IPS-20b (cell line): ENCODE data around the gene KAT6B.
"Not testable (repeated sequence)": the region's sequence is repeated elsewhere in the genome, so short reads cannot be mapped to it uniquely, and the experiment has no call there.

Source experiments
- H3K27ac ChIP-seq: one replicate; pipeline ENCODE4 v1.5.1; 2013; ENCODE audit warnings: low read length
- H3K27me3 ChIP-seq: 2 replicates; pipeline ENCODE4 v1.6.1; 2013; ENCODE audit warnings: mild to moderate bottlenecking, low read length, inconsistent platforms; ENCODE audit not compliant: insufficient read depth
- H3K36me3 ChIP-seq: 2 replicates; pipeline ENCODE4 v1.6.1; 2013; ENCODE audit warnings: low read depth, mild to moderate bottlenecking, inconsistent platforms, low read length, moderate library complexity; ENCODE audit not compliant: insufficient read depth
- H3K4me1 ChIP-seq: 2 replicates; pipeline ENCODE4 v1.6.1; 2013; ENCODE audit warnings: mild to moderate bottlenecking, control low read depth, inconsistent platforms, low read length, moderate library complexity; ENCODE audit not compliant: insufficient read depth
- H3K4me3 ChIP-seq: 2 replicates; pipeline ENCODE4 v1.5.1; 2013; ENCODE audit warnings: mild to moderate bottlenecking, low read length, inconsistent platforms
- H3K9ac ChIP-seq: 2 replicates; pipeline ENCODE4 v1.6.1; 2013; ENCODE audit warnings: low read depth, mild to moderate bottlenecking, inconsistent platforms, low read length, moderate library complexity
- H3K9me3 ChIP-seq: 2 replicates; pipeline ENCODE4 v1.6.1; 2013; ENCODE audit warnings: mild to moderate bottlenecking, low read depth, low read length, inconsistent platforms; ENCODE audit not compliant: insufficient read depth

Gene KAT6B

GRCh38 chr10:74912682-74913081 is 86.3 kb downstream of the KAT6B start:
- Histone ChIP-seq H3K9me3 (no peaks in the 10 kb centered on the region), H3K27me3 (no peaks in the 10 kb centered on the region), H3K4me1 (peaks cover 3% of the 10 kb centered on the region; the same call in 1 of the 2 replicates), H3K4me3 (no peak overlapping the region), H3K27ac (no peak overlapping the region), H3K9ac (no peak overlapping the region), H3K36me3 (no peaks in the 10 kb centered on the region)

- Histone ChIP-seq H3K27ac (no peak overlapping the region), H3K27me3 (no peaks in the 10 kb centered on the region), H3K36me3 (no peaks in the 10 kb centered on the region), H3K9ac (no peak overlapping the region), H3K9me3 (no peaks in the 10 kb centered on the region), H3K4me3 (no peak overlapping the region), H3K4me1 (peaks cover 3% of the 10 kb centered on the region; the same call in 1 of the 2 replicates)
Measured at GRCh38 chr10:74913377-74913979, 87.1 kb downstream of the KAT6B start.

- Histone ChIP-seq H3K9ac (no peak overlapping the region), H3K9me3 (peaks cover 5% of the 10 kb centered on the region; the same call in 1 of the 2 replicates), H3K27ac (no peak overlapping the region)
Measured at GRCh38 chr10:74916283-74916682, 89.9 kb downstream of the KAT6B start.

GRCh38 chr10:74917481-74918077 is 91.2 kb downstream of the KAT6B start:
- peaks cover 5% of the 10 kb centered on the region; the same call in 1 of the 2 replicates for H3K9me3 ChIP-seq
- H3K4me3 ChIP-seq: no peak overlapping the region

More at GRCh38 chr10:74916283-74916682, 89.9 kb downstream of the KAT6B start:
- H3K27me3 ChIP-seq: no peaks in the 10 kb centered on the region
- peaks cover 4% of the 10 kb centered on the region; the same call in 1 of the 2 replicates for H3K4me1 ChIP-seq
- no peaks in the 10 kb centered on the region for H3K36me3 ChIP-seq
- H3K4me3 ChIP-seq: no peak overlapping the region

DNA sequence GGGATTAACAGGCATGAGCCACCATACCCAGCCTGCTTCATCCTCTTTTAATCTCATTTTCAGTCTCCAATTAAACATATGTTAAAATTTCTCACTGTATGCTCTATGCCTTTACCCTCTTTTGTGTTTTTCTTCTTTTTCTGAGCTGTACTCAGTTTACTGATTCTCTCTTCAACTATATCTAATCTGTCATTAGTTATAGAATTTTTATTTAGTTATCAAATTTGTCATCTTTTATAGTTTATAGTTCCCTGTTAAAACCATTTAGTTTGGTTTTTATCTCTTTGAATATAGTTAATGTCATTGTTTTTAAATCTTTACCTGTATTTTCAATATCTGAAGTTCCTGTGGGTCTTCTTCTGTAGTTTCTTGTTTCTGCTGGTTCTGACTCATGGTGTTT is 93.3 kb downstream of the KAT6B start:
- no peak overlapping the region for H3K27ac ChIP-seq
- H3K36me3 ChIP-seq: no peaks in the 10 kb centered on the region
- H3K9ac ChIP-seq: no peak overlapping the region
- H3K4me3 ChIP-seq: no peak overlapping the region
- H3K9me3 ChIP-seq: peaks cover 5% of the 10 kb centered on the region; the same call in 1 of the 2 replicates
- H3K4me1 ChIP-seq: peaks cover 36% of the 10 kb centered on the region
- no peaks in the 10 kb centered on the region for H3K27me3 ChIP-seq

More at GRCh38 chr10:74917481-74918077, 91.2 kb downstream of the KAT6B start:
- Histone ChIP-seq H3K27ac (no peak overlapping the region), H3K9ac (no peak overlapping the region), H3K27me3 (no peaks in the 10 kb centered on the region), H3K4me1 (peaks cover 16% of the 10 kb centered on the region), H3K36me3 (no peaks in the 10 kb centered on the region)

- not testable (repeated sequence) for H3K4me3 ChIP-seq, H3K9me3 ChIP-seq, H3K9ac ChIP-seq, H3K36me3 ChIP-seq, H3K27me3 ChIP-seq, H3K27ac ChIP-seq
- H3K4me1 ChIP-seq: peaks cover 36% of the 10 kb centered on the region
Measured at GRCh38 chr10:74921070-74921469, 94.7 kb downstream of the KAT6B start.

DNA sequence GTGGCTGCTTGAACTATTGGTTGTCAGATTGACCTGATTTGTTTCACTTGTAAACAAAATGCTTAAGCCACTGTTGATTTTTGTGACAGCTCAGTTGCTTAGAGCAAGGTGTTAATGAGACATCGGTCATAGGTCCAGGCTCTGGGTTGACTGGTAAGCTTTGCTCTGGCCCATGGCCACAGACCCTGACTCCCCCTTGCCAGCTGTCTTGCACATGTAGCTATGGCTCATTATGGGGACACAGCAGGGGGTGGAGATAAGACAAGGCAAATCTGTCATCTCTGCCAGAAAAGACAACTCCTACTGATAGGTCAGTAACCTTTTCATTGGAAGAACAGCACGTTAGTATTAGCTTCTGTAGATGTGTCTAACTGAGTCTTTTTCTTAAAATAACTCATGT is 95.3 kb downstream of the KAT6B start:
- Histone ChIP-seq H3K9ac (no peak overlapping the region), H3K27ac (no peak overlapping the region), H3K9me3 (peaks cover 5% of the 10 kb centered on the region; the same call in 1 of the 2 replicates), H3K36me3 (no peaks in the 10 kb centered on the region), H3K4me1 (peaks cover 36% of the 10 kb centered on the region), H3K27me3 (no peaks in the 10 kb centered on the region), H3K4me3 (no peak overlapping the region)

DNA sequence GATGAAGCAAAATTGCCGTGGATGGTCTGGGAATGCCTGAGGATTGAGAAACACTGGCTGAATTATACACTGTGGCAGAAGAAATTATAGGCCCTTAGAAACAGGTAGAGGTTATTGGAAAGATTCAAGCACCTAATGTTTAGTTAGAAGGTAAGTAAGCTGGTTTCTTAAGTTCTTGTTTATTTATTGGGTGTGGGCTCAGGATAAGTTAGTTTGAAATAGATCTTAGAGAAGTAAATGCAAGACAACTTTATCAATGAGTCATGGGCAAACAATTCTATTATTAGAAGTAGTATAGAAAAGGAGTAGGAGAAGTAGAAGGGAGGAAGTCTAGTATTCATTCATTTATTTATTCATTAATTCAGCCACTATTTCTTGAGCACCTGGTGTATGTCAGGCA is 96.5 kb downstream of the KAT6B start:
- H3K27ac ChIP-seq: no peak overlapping the region
- H3K4me3 ChIP-seq: no peak overlapping the region
- H3K4me1 ChIP-seq: peaks cover 34% of the 10 kb centered on the region
- H3K9me3 ChIP-seq: peaks cover 5% of the 10 kb centered on the region; the same call in 1 of the 2 replicates
- H3K36me3 ChIP-seq: no peaks in the 10 kb centered on the region
- no peaks in the 10 kb centered on the region for H3K27me3 ChIP-seq
- H3K9ac ChIP-seq: no peak overlapping the region

GRCh38 chr10:74923556-74923955 is 97.2 kb downstream of the KAT6B start:
- Histone ChIP-seq H3K4me3 (no peak overlapping the region), H3K27ac (no peak overlapping the region), H3K9ac (no peak overlapping the region), H3K36me3 (no peaks in the 10 kb centered on the region), H3K9me3 (peaks cover 5% of the 10 kb centered on the region; the same call in 1 of the 2 replicates), H3K4me1 (peaks cover 34% of the 10 kb centered on the region), H3K27me3 (no peaks in the 10 kb centered on the region)

DNA sequence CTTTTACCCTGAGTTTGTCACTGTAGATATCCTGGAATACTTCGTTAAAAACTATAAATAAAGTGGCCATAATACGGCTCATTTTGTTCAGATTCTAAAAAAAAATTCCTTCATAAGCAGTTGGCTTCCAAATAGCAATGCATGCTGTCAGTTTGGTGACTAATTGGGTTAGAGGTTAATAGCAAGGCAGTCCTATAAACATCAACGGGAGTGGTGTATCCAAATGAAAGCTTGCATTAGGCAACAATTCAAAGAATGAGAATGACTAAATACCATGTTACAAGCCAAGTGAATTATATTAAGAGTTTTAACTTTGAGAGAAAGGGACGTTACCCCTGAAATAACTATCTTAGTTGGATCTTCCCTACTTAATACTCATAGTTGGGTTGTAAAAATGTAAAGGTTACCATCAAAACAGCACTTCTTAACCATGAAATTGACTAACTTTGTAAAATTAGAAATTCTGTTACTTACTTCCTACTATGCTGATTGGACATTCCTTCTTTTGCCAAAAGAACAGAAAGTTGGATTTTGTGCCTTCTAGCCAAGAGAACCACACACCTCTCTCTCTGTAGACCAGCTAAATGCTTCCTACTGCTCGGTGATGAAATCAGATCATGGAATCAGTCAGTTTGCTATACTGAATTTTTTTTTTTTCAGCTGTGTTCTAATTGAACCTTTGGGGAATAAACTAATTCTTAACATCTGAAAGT is 98.0 kb downstream of the KAT6B start:
- Histone ChIP-seq H3K4me1 (peaks cover 34% of the 10 kb centered on the region), H3K27ac (no peak overlapping the region), H3K4me3 (no peak overlapping the region), H3K9me3 (peaks cover 4% of the 10 kb centered on the region; the same call in 1 of the 2 replicates), H3K36me3 (no peaks in the 10 kb centered on the region), H3K27me3 (no peaks in the 10 kb centered on the region), H3K9ac (no peak overlapping the region)

DNA sequence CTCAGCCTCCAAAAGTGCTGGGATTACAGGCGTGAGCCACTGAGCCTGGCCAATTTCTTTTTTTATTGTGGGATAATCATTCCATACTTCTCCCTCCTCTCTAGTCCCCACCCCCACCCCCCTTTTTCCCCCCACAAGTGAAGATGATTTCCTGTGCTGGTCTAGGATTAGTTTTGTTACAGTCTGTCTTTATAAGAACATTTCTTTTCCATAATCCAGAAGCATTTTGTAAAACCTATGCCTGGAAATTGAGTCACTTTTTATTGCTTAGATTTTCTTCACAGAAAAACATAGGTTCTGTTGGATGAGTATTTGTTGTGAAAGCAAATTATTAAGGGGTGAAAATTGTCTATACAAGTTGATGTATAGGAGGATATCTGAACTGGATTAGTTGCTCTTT is 98.9 kb downstream of the KAT6B start:
- no peaks in the 10 kb centered on the region for H3K36me3 ChIP-seq
- H3K27ac ChIP-seq: no peak overlapping the region
- no peaks in the 10 kb centered on the region for H3K9me3 ChIP-seq
- H3K4me3 ChIP-seq: no peak overlapping the region
- no peak overlapping the region for H3K9ac ChIP-seq
- H3K4me1 ChIP-seq: peaks cover 34% of the 10 kb centered on the region
- H3K27me3 ChIP-seq: no peaks in the 10 kb centered on the region

GRCh38 chr10:74925708-74926107 is 99.3 kb downstream of the KAT6B start:
- Histone ChIP-seq H3K27me3 (no peaks in the 10 kb centered on the region), H3K27ac (no peak overlapping the region), H3K36me3 (no peaks in the 10 kb centered on the region), H3K9me3 (no peaks in the 10 kb centered on the region), H3K4me3 (no peak overlapping the region), H3K4me1 (peaks cover 34% of the 10 kb centered on the region), H3K9ac (no peak overlapping the region)
